ENCODE data around the gene STT3B. TPM values are rescaled to one million over a fixed set of nuclear protein-coding genes. Genes with fewer than 3 reads are reported as not detected.

STT3B gene
- total RNA-seq, 1 experiment from 2014 or later, result 155 TPM

- H3K36me3 ChIP-seq (ENCODE audit: low read depth), result no peaks in the 10 kb centered on the region
- no peak overlapping the region for H3K27ac ChIP-seq
- no peak for DNase-seq
- H3F3A ChIP-seq (ENCODE audit: insufficient read depth, low read depth), result no peaks in the 10 kb centered on the region
- H3K27me3 ChIP-seq (ENCODE audit: insufficient read depth, low read depth), result no peaks in the 10 kb centered on the region
- H4K20me1 ChIP-seq (ENCODE audit: insufficient read depth), result no peaks in the 10 kb centered on the region
- H3K9me3 ChIP-seq (ENCODE audit: insufficient read depth, low read depth), result no peaks in the 10 kb centered on the region
- H3K4me1 ChIP-seq (replicated peaks; ENCODE audit: insufficient read depth), result no peaks in the 10 kb centered on the region
- no peak for TF ChIP-seq EZH2 (IDR thresholded peaks at IDR 0.05; ENCODE audit: low read depth)
- no peak for TF ChIP-seq CTCF (conservative IDR thresholded peaks at IDR 0.05)
- no peak overlapping the region for H2AFZ ChIP-seq
- ChIA-PET CTCF (no interaction called here), POLR2A (ENCODE audit: unreplicated experiment) (no interaction called here)
- no peak overlapping the region for H3K4me2 ChIP-seq
- no peaks in the 10 kb centered on the region for H3K79me2 ChIP-seq (ENCODE audit: low read depth)
- BruUV-seq (replicated peaks), result no TSS peak
- no peak overlapping the region for H3K4me3 ChIP-seq
- no peaks in the 10 kb centered on the region for H3K9me2 ChIP-seq (ENCODE audit: insufficient read depth)
- intact Hi-C loops (cut with micrococcal nuclease; ENCODE audit: unreplicated experiment), result no loop called here
These were observed 107.1 kb downstream of the STT3B start for GRCh38 chr3:31639828-31640227.

GRCh38 chr3:31645256-31645655 lies 112.5 kb downstream of the STT3B start:
- peaks cover 12% of the 10 kb centered on the region; the same call in 1 of the 2 replicates for H3K9me3 ChIP-seq (ENCODE audit: insufficient read depth, low read depth)
- no peaks in the 10 kb centered on the region for H3K4me1 ChIP-seq (replicated peaks; ENCODE audit: insufficient read depth)
- H3K27ac ChIP-seq, result no peak overlapping the region
- no peak overlapping the region for H3K4me3 ChIP-seq
- ChIA-PET POLR2A (ENCODE audit: unreplicated experiment) (no interaction called here), CTCF (no interaction called here)
- BruUV-seq (replicated peaks), result no TSS peak
- H3K27me3 ChIP-seq (ENCODE audit: insufficient read depth, low read depth), result no peaks in the 10 kb centered on the region
- H3K36me3 ChIP-seq (ENCODE audit: low read depth), result no peaks in the 10 kb centered on the region
- no peak overlapping the region for H3K4me2 ChIP-seq
- intact Hi-C loops (cut with micrococcal nuclease; ENCODE audit: unreplicated experiment), result no loop called here
- no peak overlapping the region for H2AFZ ChIP-seq
- H3F3A ChIP-seq (ENCODE audit: insufficient read depth, low read depth), result 0 out of 2 replicates have a peak, but pooled peaks cover 4% of the 10 kb centered on the region
- H3K9me2 ChIP-seq (ENCODE audit: insufficient read depth), result no peaks in the 10 kb centered on the region
- TF ChIP-seq CTCF (conservative IDR thresholded peaks at IDR 0.05) (no peak), EZH2 (IDR thresholded peaks at IDR 0.05; ENCODE audit: low read depth) (no peak)
- no peak for DNase-seq
- H3K79me2 ChIP-seq (ENCODE audit: low read depth), result no peaks in the 10 kb centered on the region
- H4K20me1 ChIP-seq (ENCODE audit: insufficient read depth), result no peaks in the 10 kb centered on the region

GRCh38 chr3:31648286-31648968 lies 115.7 kb downstream of the STT3B start:
- Histone ChIP-seq H3K4me3 (no peak overlapping the region), H3K79me2 (ENCODE audit: low read depth) (no peaks in the 10 kb centered on the region), H2AFZ (no peak overlapping the region), H3K27me3 (ENCODE audit: insufficient read depth, low read depth) (no peaks in the 10 kb centered on the region), H3F3A (ENCODE audit: insufficient read depth, low read depth) (0 out of 2 replicates have a peak, but pooled peaks cover 4% of the 10 kb centered on the region), H3K36me3 (ENCODE audit: low read depth) (no peaks in the 10 kb centered on the region), H3K9me2 (ENCODE audit: insufficient read depth) (no peaks in the 10 kb centered on the region), H3K4me1 (replicated peaks; ENCODE audit: insufficient read depth) (no peaks in the 10 kb centered on the region), H3K9me3 (ENCODE audit: insufficient read depth, low read depth) (peaks cover 23% of the 10 kb centered on the region; the same call in 1 of the 2 replicates), H4K20me1 (ENCODE audit: insufficient read depth) (no peaks in the 10 kb centered on the region), H3K4me2 (no peak overlapping the region), H3K27ac (no peak overlapping the region)
- no peak for DNase-seq
- TF ChIP-seq CTCF (conservative IDR thresholded peaks at IDR 0.05) (no peak), EZH2 (IDR thresholded peaks at IDR 0.05; ENCODE audit: low read depth) (no peak)
- intact Hi-C loops (cut with micrococcal nuclease; ENCODE audit: unreplicated experiment), result no loop called here
- no TSS peak for BruUV-seq (replicated peaks)
- ChIA-PET CTCF (interaction anchor here (0.7 kb wide), 1 partner anchor 56 kb away, joined by 3 read pairs; no protein-coding TSS in a partner anchor), POLR2A (ENCODE audit: unreplicated experiment) (interaction anchor here (0.6 kb wide), 1 partner anchor 312 kb away, joined by 12 read pairs; no protein-coding TSS in a partner anchor)
